Glomerular visceral epithelial cell (primary cell): Measurements from ENCODE around the gene TM4SF5.

Experiments used
- DNase-seq: peaks from one replicate; pipeline ENCODE4 v3.0.0-alpha.2; 2016; ENCODE audit errors: extremely low spot score

Gene TM4SF5

DNA sequence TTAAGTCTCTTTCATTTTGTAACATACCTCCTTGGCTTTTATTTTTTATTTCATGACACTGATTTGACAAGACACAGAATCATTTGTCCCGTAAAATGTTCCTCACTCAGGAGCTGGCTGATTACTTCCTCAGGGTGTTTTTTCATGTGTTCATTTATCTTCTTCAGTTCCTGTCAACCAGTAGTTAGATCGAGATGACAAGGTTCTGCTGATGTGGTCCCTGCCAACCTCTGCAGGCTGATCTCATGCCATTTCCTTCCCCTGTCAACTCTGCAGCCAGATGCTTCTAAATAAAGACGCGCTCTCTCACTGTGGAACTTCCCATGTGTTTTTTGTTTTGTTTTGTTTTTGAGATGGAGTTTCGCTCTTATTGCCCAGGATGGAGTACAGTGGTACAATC lies 23.8 kb upstream of the TM4SF5 start:
- DNase-seq, result no peak

GRCh38 chr17:4748686-4749085 lies 23.0 kb upstream of the TM4SF5 start:
- DNase-seq, result no peak

- DNase-seq, result no peak
Observed at GRCh38 chr17:4750606-4751005, 21.1 kb upstream of the TM4SF5 start.

GRCh38 chr17:4751932-4752331 lies 19.8 kb upstream of the TM4SF5 start:
- no peak for DNase-seq

GRCh38 chr17:4753392-4753791 lies 18.3 kb upstream of the TM4SF5 start:
- no peak for DNase-seq

- no peak for DNase-seq
Observed at GRCh38 chr17:4759776-4760236, 11.9 kb upstream of the TM4SF5 start.

DNA sequence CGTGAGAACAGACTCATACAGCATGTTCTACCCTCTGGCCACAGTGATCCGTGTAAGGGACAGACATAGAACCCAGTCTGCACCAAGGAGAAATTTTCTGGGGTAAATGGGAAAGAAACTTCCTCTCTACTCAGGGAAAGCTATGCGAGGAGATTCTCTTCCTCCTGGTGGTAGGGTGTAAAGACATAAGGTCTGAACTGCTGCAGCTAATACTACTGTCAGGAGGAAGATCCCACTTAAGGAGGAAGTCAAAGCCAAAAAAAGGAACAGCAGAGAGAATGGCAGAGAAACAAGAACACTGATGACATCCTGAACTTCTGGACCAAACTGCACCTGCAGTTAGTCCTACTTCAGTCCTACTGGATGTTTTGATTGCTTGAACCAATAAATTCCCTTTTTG lies 7.1 kb upstream of the TM4SF5 start:
- DNase-seq, result no peak

DNA sequence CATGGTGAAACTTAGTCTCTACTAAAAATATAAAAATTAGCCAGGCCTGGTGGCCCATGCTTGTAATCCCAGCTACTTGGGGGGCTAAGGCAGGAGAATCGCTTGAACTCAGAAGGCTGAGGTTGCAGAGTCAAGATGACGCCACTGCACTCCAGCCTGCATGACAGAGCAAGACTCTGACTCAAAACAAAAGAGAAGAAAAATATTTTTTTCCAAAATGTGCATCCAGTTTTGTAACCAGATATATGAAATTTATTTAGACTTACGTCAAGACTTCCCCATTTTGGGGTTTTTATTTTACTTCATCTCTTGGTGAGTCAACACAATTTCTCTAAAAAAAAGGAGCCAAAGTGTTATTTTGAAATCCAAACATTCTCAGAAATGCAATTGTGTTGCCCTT lies 5.5 kb upstream of the TM4SF5 start:
- no peak for DNase-seq

DNA sequence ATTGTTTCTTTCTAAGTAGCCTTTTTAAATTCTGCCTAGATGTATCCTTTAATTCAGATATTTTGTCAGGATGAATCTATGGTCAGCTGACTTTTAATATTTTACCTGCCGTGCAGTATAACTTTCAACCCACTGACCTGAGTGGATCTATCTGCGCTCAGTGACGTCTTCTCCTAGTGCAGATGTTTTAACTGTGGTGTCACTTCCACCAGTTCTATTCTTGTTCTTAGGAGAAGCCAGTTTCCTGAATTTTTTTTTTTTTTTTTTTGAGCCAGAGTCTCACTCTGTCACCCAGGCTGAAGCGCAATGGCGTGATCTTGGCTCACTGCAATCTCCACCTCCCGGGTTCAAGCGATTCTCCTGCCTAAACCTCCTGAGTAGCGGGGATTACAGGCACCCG lies 5.0 kb upstream of the TM4SF5 start:
- no peak for DNase-seq

- no peak for DNase-seq
Observed at GRCh38 chr17:4768298-4768697, 3.4 kb upstream of the TM4SF5 start.

DNA sequence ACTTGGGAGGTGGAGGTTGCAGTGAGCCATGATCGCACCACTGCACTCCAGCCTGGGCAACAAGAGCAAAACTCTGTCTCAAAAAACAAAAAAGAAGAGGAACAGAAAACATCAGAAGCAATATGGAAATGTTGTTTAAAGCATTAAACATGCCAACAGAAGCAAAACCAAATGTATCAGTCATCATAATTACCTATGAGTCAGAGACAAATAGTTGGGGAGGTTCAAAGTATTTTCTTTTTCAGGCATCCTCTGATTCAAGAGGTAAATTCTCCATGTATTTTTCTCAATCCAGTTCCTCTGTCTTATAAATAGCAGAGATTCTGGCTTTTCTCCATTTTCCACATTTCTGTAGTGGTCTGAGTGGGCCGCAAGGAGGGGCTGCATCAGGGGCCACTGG lies 2.1 kb upstream of the TM4SF5 start:
- DNase-seq, result no peak

- DNase-seq, result no peak
Observed at GRCh38 chr17:4772235-4772613, 538 bp downstream of the TM4SF5 start.

DNA sequence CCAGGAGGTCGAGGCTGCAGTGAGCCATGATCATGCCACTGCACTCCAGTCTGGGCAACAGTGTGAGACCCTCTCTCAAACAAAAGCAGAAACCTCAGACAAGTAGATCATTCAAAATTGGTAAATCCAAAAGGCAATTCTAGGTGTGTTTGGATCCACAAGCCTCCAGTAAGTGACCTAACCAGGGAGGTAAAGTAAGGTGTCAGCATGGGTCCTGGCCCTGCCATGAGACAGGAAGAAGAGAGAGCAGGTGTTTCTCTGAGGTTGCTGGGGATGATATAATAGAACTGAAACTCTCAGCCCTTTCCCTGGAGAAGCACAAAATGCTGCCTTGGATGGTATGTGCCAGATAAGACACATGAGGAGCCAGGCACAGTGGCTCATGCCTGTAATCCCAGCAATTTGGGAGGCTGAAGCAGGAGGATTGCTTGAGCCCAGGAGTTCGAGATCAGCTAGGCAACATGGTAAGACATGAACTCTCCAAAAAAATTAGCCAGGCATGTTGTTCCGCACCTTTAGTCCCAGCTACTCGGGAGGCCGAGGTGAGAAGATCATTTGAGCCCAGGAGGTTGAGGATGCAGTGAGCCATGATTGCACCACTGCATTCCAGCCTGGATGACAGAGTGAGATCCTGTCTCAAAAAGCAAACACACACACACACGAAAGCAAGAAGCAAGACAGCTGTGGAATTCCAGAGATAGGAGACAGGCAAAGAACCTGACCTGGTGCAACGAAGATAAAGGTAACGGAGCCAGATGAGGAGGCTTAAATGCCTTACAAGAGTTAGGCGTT lies 6.5 kb downstream of the TM4SF5 start:
- no peak for DNase-seq

GRCh38 chr17:4780325-4780955 lies 8.8 kb downstream of the TM4SF5 start:
- no peak for DNase-seq

GRCh38 chr17:4782652-4783051 lies 11.0 kb downstream of the TM4SF5 start:
- no peak for DNase-seq

- DNase-seq, result no peak
Observed at GRCh38 chr17:4785311-4786105, 13.8 kb downstream of the TM4SF5 start.

- no peak for DNase-seq
Observed at GRCh38 chr17:4786106-4786511, 14.4 kb downstream of the TM4SF5 start, which contains the start of gene VMO1. Gene VMO1 (minus strand): TSS chr17:4786364. CDS start chr17:4786352, 12 bp downstream.

DNA sequence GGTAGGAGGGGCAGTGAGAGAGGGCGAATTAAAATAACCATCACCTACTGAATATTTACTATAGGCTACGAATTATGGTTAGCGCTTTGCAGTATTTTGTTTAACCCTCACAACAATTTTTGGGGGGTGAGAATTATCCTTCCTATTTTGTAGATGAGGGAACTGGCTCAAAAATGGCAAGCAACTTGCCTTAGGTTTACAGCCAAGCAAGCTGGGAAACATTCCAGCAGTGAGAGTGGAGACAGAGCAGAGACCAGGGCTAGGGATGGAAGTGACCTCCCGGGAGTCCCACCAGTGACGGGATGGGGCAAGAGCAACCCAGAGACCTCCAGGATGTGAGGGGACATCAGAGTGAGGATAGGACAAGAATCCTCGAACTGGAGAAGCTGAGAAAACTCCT lies 14.8 kb downstream of the TM4SF5 start:
- no peak for DNase-seq

- DNase-seq, result no peak
Observed at GRCh38 chr17:4788159-4788806, 16.6 kb downstream of the TM4SF5 start.

DNA sequence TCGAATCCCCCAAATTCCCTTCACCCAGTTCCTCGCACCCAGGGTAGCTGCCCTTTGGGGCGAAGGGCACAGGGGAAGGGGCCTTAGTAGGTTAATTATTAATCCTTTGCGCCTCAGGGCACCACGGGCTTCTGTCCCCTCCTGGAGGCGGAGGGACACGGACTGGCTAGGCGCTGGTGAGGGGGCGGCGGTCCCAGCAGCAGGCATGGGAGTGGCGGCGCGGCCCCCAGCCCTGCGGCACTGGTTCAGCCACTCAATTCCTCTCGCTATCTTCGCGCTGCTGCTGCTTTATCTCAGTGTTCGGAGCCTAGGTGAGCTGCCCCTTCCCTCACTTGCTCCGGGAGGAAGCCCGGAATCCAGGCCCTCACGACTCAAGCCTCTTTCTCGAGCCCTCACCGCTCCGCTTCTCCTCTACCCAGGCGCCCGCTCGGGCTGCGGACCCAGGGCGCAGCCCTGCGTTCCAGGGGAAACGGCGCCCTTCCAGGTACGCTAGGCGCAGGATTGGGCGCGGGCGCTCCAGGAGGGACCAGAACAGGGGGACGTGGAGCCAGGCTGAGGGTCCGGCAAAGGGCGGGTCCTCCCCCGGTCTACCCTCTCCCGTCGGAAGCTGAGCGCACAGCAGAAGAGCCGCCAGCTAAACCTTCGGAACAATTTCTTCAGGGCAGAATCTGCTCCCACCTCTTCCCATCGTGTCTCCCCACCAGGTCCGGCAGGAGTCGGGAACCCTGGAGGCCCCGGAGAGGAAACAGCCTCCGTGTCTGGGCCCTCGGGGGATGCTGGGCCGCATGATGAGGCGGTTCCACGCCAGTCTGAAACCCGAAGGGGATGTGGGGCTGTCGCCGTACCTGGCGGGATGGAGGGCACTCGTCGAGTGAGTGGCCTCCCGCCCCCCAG lies 17.4 kb downstream of the TM4SF5 start, which contains the start of gene GLTPD2:
TSS of gene GLTPD2 (plus strand) at position 158 of the 894 bp plus-strand sequence. CDS start at position 206, 48 bp downstream.
- DNase-seq, result no peak

- DNase-seq, result no peak
Observed at GRCh38 chr17:4789701-4789950, 17.9 kb downstream of the TM4SF5 start.
